H1 (cell line): ENCODE data around the gene TSEN54. TPM values are rescaled to one million over a fixed set of nuclear protein-coding genes. Genes with fewer than 3 reads are reported as not detected.

Source experiments
- CHD7 ChIP-seq: fragments of 300-600 bp; sonication (generic); IDR thresholded peaks from 2 replicates; pipeline ENCODE4 v1.7.1; 2012; ENCODE audit warnings: low read length, moderate library complexity, mild to moderate bottlenecking, inconsistent platforms; ENCODE audit not compliant: insufficient replicate concordance
- polyA plus RNA-seq, 7 experiments: library from polyadenylated mRNA; depleted of rRNA in 3 of 7; stranded (reverse) in 5 of 7; unstranded in 2 of 7; fragments of >200 nt in 5 of 7; fragments of 200-250 nt in 2 of 7; gene quantifications; 1 replicate in 5 of 7; 2 replicates in 1 of 7; 4 replicates in 1 of 7; pipeline versions ENCODE4 v1.2.1 to v1.2.3, GENCODE V29; 2011 to 2013; ENCODE audit warnings: missing spikeins in 2 of 7, mixed read lengths in 2 of 7
- total RNA-seq: library from RNA; stranded (reverse); fragmentation: NEBNext Ultra II Directional; extraction: Animal tissue kit (Norgen Biotek cat#: 25700); gene quantifications from 2 replicates; pipeline ENCODE4 v1.2.1, GENCODE V29; 2021

Gene TSEN54
- total and polyA plus RNA-seq, 2 of the 8 experiments (the other 6 are each of a cell fraction or from before 2014, with no cell fraction given): 43.6 to 60.3 TPM

DNA sequence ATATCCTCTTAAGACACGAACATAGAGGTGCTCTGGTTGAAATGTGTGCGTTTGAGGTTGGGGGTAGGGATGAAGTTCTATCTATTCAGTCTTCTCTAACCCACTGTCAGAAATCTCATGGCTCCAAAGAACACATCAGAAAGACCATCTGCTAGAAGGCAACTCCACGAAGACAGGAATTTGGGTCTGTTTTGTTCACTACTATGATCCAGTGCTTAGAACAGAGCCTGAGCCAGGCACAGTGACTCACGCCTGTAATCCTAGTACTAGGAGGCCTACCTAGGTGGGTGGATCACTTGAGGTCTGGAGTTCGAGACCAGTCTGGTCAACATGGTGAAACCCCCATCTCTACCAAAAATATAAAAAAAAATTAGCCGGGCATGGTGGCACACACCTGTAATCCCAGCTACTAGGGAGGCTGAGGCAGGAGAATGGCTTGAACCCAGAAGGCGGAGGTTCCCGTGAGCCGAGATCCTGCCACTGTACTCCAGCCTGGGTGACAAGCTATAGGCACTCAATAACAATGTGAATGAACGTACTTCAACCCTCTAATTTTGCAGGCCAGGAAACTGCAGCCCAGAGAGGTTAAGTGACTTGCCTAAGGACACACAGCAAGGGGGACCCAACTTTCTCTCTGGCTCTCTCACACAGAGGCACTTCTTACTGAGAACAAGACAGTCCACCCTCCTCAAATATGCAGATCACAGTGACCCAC, 3.2 kb upstream of the TSEN54 start (continued):
- no peak for TF ChIP-seq CHD7
- TF ChIP-seq, all 59 proteins: peak for 1
